ENCODE measurements around the gene TULP1.
A peak's percentile ranks its signal among the peaks of the same experiment; 100 is the strongest.

TULP1 gene

GRCh38 chr6:35473075-35473849, 39.4 kb downstream of the TULP1 start:
- TF ChIP-seq YY1 (IDR thresholded peaks at IDR 0.05; ENCODE audit: low read depth) (no peak), CEBPB (IDR thresholded peaks at IDR 0.05) (no peak), EP300 (IDR thresholded peaks at IDR 0.05; ENCODE audit: borderline replicate concordance) (no peak)

- no peak for TF ChIP-seq ZBTB7A (IDR thresholded peaks at IDR 0.05; ENCODE audit: low read depth)
- TF ChIP-seq TEAD4 (IDR thresholded peaks at IDR 0.05) = no peak
- no peak for TF ChIP-seq TAF1 (IDR thresholded peaks at IDR 0.05; ENCODE audit: low read depth)
- no peak for TF ChIP-seq TCF12 (IDR thresholded peaks at IDR 0.05; ENCODE audit: low read depth)
- no peak for TF ChIP-seq MAX (IDR thresholded peaks at IDR 0.05)
- no peak for TF ChIP-seq EP300 (IDR thresholded peaks at IDR 0.05; ENCODE audit: borderline replicate concordance)
- no peak for TF ChIP-seq CREB1 (IDR thresholded peaks at IDR 0.05; ENCODE audit: low read depth)
- no peak for TF ChIP-seq YY1 (IDR thresholded peaks at IDR 0.05; ENCODE audit: low read depth)
- no peak for TF ChIP-seq FOXM1 (IDR thresholded peaks at IDR 0.05; ENCODE audit: borderline replicate concordance, low read depth)
- TF ChIP-seq REST (IDR thresholded peaks at IDR 0.05; ENCODE audit: low read depth) = no peak
- no peak for TF ChIP-seq EGR1 (IDR thresholded peaks at IDR 0.05)
- TF ChIP-seq CEBPB (IDR thresholded peaks at IDR 0.05) = no peak
- no peak for TF ChIP-seq USF1 (IDR thresholded peaks at IDR 0.05)
- TF ChIP-seq RAD21 (IDR thresholded peaks at IDR 0.05; ENCODE audit: low read depth) = no peak
- TF ChIP-seq NFIC (IDR thresholded peaks at IDR 0.05) = no peak
These were observed 40.8 kb downstream of the TULP1 start for GRCh38 chr6:35471836-35472345.

GRCh38 chr6:35470663-35471120, 42.0 kb downstream of the TULP1 start:
- no peak for TF ChIP-seq TAF1 (IDR thresholded peaks at IDR 0.05; ENCODE audit: low read depth)
- TF ChIP-seq ZBTB7A (IDR thresholded peaks at IDR 0.05; ENCODE audit: low read depth) = no peak
- TF ChIP-seq YY1 (IDR thresholded peaks at IDR 0.05; ENCODE audit: low read depth) = no peak
- no peak for TF ChIP-seq RAD21 (IDR thresholded peaks at IDR 0.05; ENCODE audit: low read depth)

- TF ChIP-seq NFIC (IDR thresholded peaks at IDR 0.05) (peak; percentile 70), EGR1 (IDR thresholded peaks at IDR 0.05) (no peak), USF1 (IDR thresholded peaks at IDR 0.05) (peak; percentile 41; the same call in 1 of the 2 replicates)
These were observed 42.7 kb downstream of the TULP1 start for GRCh38 chr6:35469751-35470662.

- peak; percentile 59; the same call in 1 of the 2 replicates for TF ChIP-seq ZBTB7A (IDR thresholded peaks at IDR 0.05; ENCODE audit: low read depth)
- no peak for TF ChIP-seq REST (IDR thresholded peaks at IDR 0.05; ENCODE audit: low read depth)
- no peak for TF ChIP-seq CREB1 (IDR thresholded peaks at IDR 0.05; ENCODE audit: low read depth)
- 0 out of 2 replicates have a peak, but pooled peaks have one; percentile 16 for TF ChIP-seq TCF12 (IDR thresholded peaks at IDR 0.05; ENCODE audit: low read depth)
- TF ChIP-seq TEAD4 (IDR thresholded peaks at IDR 0.05) = no peak
These were observed 43.5 kb downstream of the TULP1 start for GRCh38 chr6:35468980-35469750.

All from Ishikawa (cell line).